Measurements from ENCODE around the gene ACTRT1.

DNA sequence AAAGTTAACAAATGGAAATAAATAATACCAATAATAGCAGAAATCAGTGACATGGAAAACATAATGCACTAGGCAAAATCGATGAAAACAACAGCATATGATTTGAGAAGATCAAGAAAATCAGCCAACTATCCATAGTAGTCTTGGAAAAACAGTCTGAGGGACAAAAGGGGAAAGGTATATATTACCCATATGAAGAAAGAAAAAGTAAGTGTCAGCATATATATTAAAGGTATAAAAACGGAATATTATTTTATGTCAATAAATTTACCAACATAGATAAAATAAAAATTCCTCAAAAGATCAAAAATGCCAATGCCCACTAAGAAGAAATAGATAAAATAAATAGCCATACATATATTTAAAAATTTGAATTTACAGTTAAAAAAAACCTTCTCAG is 33.0 kb downstream of the ACTRT1 start:
- TF ChIP-seq, protein P1, sequence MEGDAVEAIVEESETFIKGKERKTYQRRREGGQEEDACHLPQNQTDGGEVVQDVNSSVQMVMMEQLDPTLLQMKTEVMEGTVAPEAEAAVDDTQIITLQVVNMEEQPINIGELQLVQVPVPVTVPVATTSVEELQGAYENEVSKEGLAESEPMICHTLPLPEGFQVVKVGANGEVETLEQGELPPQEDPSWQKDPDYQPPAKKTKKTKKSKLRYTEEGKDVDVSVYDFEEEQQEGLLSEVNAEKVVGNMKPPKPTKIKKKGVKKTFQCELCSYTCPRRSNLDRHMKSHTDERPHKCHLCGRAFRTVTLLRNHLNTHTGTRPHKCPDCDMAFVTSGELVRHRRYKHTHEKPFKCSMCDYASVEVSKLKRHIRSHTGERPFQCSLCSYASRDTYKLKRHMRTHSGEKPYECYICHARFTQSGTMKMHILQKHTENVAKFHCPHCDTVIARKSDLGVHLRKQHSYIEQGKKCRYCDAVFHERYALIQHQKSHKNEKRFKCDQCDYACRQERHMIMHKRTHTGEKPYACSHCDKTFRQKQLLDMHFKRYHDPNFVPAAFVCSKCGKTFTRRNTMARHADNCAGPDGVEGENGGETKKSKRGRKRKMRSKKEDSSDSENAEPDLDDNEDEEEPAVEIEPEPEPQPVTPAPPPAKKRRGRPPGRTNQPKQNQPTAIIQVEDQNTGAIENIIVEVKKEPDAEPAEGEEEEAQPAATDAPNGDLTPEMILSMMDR (IDR thresholded peaks at IDR 0.05) = no peak
- TF ChIP-seq POLR2A (IDR thresholded peaks at IDR 0.05; ENCODE audit: low read depth) = no peak
- TF ChIP-seq POLR2AphosphoS5 (IDR thresholded peaks at IDR 0.05) = no peak

Data from esophagus muscularis mucosa (tissue), 3 donors.